ENCODE measurements around the gene COL9A1.

Gene COL9A1

GRCh38 chr6:70246118-70246517 lies 56.8 kb downstream of the COL9A1 start:
- DNase-seq = no peak
- intact Hi-C loops (cut with DNase I) = no loop called here

GRCh38 chr6:70241991-70242420 lies 60.9 kb downstream of the COL9A1 start:
- peak in 1 of 42 donors; percentile 14 for DNase-seq
- intact Hi-C loops (cut with DNase I) = no loop called here

- intact Hi-C loops (cut with DNase I) = no loop called here
- no peak for DNase-seq
These were observed 61.9 kb downstream of the COL9A1 start for GRCh38 chr6:70241031-70241430.

- DNase-seq = no peak
- intact Hi-C loops (cut with DNase I) = no loop called here
These were observed 66.5 kb downstream of the COL9A1 start for GRCh38 chr6:70236343-70236742.

- DNase-seq = no peak
- intact Hi-C loops (cut with DNase I) = no loop called here
These were observed 68.2 kb downstream of the COL9A1 start for GRCh38 chr6:70234561-70235236.

GRCh38 chr6:70231311-70231710 lies 71.6 kb downstream of the COL9A1 start:
- intact Hi-C loops (cut with DNase I) = no loop called here
- DNase-seq = no peak

- intact Hi-C loops (cut with DNase I) = loop anchor here (5.0 kb wide), 1 partner anchor 62 kb away; no protein-coding TSS in a partner anchor
- DNase-seq = peak in 24 of 42 donors; percentile 8 to 58 (median 29)
These were observed 77.8 kb downstream of the COL9A1 start for GRCh38 chr6:70225055-70225454.

GRCh38 chr6:70222439-70222749 lies 80.5 kb downstream of the COL9A1 start:
- DNase-seq = no peak
- intact Hi-C loops (cut with DNase I) = loop anchor here (5.0 kb wide), 1 partner anchor 145 kb away; no protein-coding TSS in a partner anchor

- intact Hi-C loops (cut with DNase I) = loop anchor here (5.0 kb wide), 1 partner anchor 145 kb away; no protein-coding TSS in a partner anchor
- DNase-seq = no peak
These were observed 81.0 kb downstream of the COL9A1 start for GRCh38 chr6:70221715-70222438.

GRCh38 chr6:70221025-70221714 lies 81.7 kb downstream of the COL9A1 start:
- intact Hi-C loops (cut with DNase I) = loop anchor here (5.0 kb wide), 1 partner anchor 146 kb away; no protein-coding TSS in a partner anchor

GRCh38 chr6:70219943-70220613 lies 82.8 kb downstream of the COL9A1 start:
- DNase-seq = no peak
- intact Hi-C loops (cut with DNase I) = loop anchor here (5.0 kb wide), 1 partner anchor 147 kb away; no protein-coding TSS in a partner anchor

More at GRCh38 chr6:70221025-70221714, 81.7 kb downstream of the COL9A1 start:
- DNase-seq = peak in 12 of 42 donors; percentile 17 to 58 (median 26)

- DNase-seq = no peak
- intact Hi-C loops (cut with DNase I) = no loop called here
These were observed 86.1 kb downstream of the COL9A1 start for GRCh38 chr6:70216767-70217166.

- intact Hi-C loops (cut with DNase I) = no loop called here
- DNase-seq = no peak
These were observed 87.3 kb downstream of the COL9A1 start for GRCh38 chr6:70215460-70216108.

- DNase-seq = no peak
- intact Hi-C loops (cut with DNase I) = no loop called here
These were observed 92.4 kb downstream of the COL9A1 start for GRCh38 chr6:70210462-70210861.

GRCh38 chr6:70208235-70208790 lies 94.6 kb downstream of the COL9A1 start:
- intact Hi-C loops (cut with DNase I) = no loop called here
- DNase-seq = no peak

GRCh38 chr6:70198785-70199184 lies 104.1 kb downstream of the COL9A1 start:
- intact Hi-C loops (cut with DNase I) = no loop called here
- DNase-seq = no peak

GRCh38 chr6:70196531-70196930 lies 106.4 kb downstream of the COL9A1 start:
- no peak for DNase-seq

GRCh38 chr6:70194421-70194820 lies 108.5 kb downstream of the COL9A1 start:
- intact Hi-C loops (cut with DNase I) = no loop called here
- DNase-seq = no peak

More at GRCh38 chr6:70196531-70196930, 106.4 kb downstream of the COL9A1 start:
- intact Hi-C loops (cut with DNase I) = no loop called here
